ENCODE data around the gene PRKAG3.

GRCh38 chr2:218876562-218877219 lies 45.1 kb upstream of the PRKAG3 start:
- TF ChIP-seq CTCF (IDR thresholded peaks at IDR 0.05) (peak; percentile 87 to 98 (median 94)), POLR2A (IDR thresholded peaks at IDR 0.05) (no peak)

Data from esophagus squamous epithelium (tissue), 4 donors.